HG02870 (cell line): ENCODE measurements around the gene SREK1IP1.

ENCODE experiments used
- ATAC-seq: cut with Tn5 transposase; IDR thresholded peaks from one replicate; pipeline ENCODE4 v1.9.1; 2021; ENCODE audit warnings: mild to moderate bottlenecking, moderate library complexity; ENCODE audit not compliant: unreplicated experiment

SREK1IP1 gene

DNA sequence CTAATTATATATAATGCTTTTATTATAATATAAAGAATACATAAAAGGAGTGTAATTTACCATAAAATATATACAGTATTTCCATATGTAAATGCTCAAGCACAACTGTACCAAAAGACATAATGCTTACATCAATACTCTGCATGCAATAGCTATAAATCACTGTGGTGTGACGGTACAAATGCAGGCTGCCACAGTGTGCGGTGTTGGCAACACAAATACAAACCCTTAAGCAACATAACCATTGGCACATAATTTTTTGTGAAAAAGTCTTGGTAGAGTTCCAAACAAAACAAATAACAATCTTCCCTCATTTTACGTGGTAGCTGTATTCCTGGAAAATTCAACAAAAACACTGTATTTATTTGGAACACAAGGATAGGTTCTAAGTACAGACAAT lies 80.1 kb downstream of the SREK1IP1 start:
- ATAC-seq: no peak

DNA sequence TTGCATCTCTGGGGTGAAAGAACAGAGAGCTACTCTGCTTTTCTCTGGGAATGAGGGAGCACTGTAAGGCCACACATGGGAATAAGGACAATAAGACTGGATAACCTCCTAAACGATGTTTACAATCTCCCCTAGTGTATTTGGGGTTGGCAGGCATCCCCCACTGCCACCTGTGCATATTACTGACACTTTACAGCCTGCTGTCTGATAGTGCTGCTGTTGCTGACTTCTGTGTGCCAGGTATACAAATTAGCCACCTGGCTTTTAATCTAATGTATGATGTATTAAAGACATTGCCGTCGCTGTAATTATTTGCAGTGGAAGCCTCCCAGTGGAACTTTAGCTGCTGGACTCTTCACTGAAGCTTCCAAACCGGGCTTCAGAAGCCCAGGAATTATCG lies 82.6 kb downstream of the SREK1IP1 start:
- ATAC-seq: no peak

- no peak for ATAC-seq
Observed at GRCh38 chr5:64682608-64683007, 85.9 kb downstream of the SREK1IP1 start.

DNA sequence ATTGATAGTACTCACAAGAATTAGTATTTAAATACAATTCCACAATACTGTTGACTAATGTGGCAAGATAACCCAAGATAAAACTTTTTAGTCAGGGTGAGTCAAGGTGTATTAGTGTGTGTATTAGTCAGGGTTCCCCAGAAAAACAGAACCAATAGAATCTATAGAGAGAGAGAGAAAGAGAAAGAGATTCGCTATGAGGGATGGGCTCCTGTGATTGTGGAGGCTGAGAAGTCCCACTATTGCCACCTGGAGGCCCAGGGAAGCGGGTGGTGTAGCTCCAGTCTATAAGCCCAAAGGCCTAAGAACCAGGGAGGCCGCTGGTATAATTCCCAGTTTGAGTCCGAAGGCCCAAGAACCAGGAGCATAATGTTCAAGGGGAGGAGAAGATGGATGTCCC lies 88.2 kb downstream of the SREK1IP1 start:
- no peak for ATAC-seq

GRCh38 chr5:64678374-64678773 lies 90.1 kb downstream of the SREK1IP1 start:
- ATAC-seq: no peak

GRCh38 chr5:64671678-64672077 lies 96.8 kb downstream of the SREK1IP1 start:
- ATAC-seq: no peak

DNA sequence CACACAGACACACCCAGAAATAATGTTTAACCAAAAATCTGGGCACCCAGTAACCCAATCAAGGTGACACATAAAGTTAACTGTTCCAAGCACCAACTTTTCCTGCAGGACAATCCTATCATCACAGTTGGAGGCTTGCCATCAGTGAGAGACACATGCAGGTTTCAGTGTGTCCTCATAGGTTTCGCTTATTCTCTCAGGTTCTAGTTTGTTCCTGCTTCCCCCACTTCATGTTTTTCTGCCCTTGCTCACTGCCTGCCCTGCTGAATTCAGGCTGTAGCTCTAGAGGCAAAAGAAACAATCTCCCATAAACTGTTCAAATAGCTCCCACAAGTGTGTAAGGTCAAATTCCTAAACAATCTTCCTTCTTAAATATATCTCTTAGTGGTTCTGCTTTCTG lies 98.2 kb downstream of the SREK1IP1 start:
- no peak for ATAC-seq
